Measurements from ENCODE around the gene MARVELD1.

DNA sequence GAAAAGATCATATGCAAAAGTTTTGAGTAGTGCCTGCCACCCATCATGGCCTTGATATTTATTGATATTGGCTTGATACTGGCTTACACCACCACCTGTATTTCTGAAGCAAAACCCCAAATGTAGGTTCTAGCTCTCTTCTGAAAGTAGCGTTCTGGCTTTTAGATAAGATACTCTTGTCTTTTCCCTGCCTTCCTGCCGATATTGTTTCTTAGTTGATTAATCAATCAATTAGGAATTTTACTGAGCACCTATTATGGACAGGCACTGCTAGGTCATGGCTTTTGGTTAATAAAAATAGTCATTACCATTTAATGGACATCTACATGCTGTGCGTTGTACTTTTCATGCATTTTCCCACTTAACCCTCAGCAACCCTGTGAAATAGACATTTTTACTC, 50.4 kb downstream of the MARVELD1 start:
- TF ChIP-seq, protein P1, sequence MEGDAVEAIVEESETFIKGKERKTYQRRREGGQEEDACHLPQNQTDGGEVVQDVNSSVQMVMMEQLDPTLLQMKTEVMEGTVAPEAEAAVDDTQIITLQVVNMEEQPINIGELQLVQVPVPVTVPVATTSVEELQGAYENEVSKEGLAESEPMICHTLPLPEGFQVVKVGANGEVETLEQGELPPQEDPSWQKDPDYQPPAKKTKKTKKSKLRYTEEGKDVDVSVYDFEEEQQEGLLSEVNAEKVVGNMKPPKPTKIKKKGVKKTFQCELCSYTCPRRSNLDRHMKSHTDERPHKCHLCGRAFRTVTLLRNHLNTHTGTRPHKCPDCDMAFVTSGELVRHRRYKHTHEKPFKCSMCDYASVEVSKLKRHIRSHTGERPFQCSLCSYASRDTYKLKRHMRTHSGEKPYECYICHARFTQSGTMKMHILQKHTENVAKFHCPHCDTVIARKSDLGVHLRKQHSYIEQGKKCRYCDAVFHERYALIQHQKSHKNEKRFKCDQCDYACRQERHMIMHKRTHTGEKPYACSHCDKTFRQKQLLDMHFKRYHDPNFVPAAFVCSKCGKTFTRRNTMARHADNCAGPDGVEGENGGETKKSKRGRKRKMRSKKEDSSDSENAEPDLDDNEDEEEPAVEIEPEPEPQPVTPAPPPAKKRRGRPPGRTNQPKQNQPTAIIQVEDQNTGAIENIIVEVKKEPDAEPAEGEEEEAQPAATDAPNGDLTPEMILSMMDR (conservative IDR thresholded peaks at IDR 0.05; ENCODE audit: low read depth, low read length): no peak
- TF ChIP-seq EZH2 (IDR thresholded peaks at IDR 0.05; ENCODE audit: low read length, unreplicated experiment): no peak

Measured in PC-3 (cell line).